Measurements from ENCODE around the gene INPP5B.
"Not testable (repeated sequence)": the region's sequence is repeated elsewhere in the genome, so short reads cannot be mapped to it uniquely, and the experiment has no call there.

- TF ChIP-seq CTCF (IDR thresholded peaks at IDR 0.05): peak; percentile 8 to 66 (median 48)
- not testable (repeated sequence) for TF ChIP-seq POLR2A (IDR thresholded peaks at IDR 0.05)
Observed at GRCh38 chr1:37975083-37975482, 28.2 kb upstream of the INPP5B start.
